Measurements from ENCODE around the gene MYOF. TPM values are rescaled to one million over a fixed set of nuclear protein-coding genes. Genes with fewer than 3 reads are reported as not detected.

Gene MYOF
- polyA plus RNA-seq, 1 of the 3 experiments (the other 2 are of a cell fraction), result 103 TPM

- no peaks in the 10 kb centered on the region for H3K79me2 ChIP-seq (ENCODE audit: insufficient read depth)
- H3K9ac ChIP-seq, result no peak overlapping the region
- ChIA-PET CTCF (interaction anchor here (2.5 kb wide), 1 partner anchor 10 kb away, joined by 14 read pairs; no protein-coding TSS in a partner anchor), POLR2A (no interaction called here)
- H3F3A ChIP-seq (replicated peaks; ENCODE audit: insufficient read depth), result peaks cover 6% of the 10 kb centered on the region
- H3K27ac ChIP-seq (ENCODE audit: low read depth in 2 of 2, low read length in 1 of 2), result no peak overlapping the region
- peaks cover 72 to 80% of the 10 kb centered on the region in 2 experiments for H3K36me3 ChIP-seq (replicated peaks in 1 of 2; ENCODE audit: control insufficient read depth in 1 of 2, insufficient read depth in 2 of 2, low read length in 1 of 2)
- H3K9me2 ChIP-seq, result no peaks in the 10 kb centered on the region
- no peaks in the 10 kb centered on the region for H4K20me1 ChIP-seq (ENCODE audit: insufficient read depth)
- H3K4me2 ChIP-seq, result no peak overlapping the region
- no peaks in the 10 kb centered on the region for H3K27me3 ChIP-seq (ENCODE audit: insufficient read depth)
- TF ChIP-seq MXI1 (IDR thresholded peaks at IDR 0.05; ENCODE audit: low read depth, low read length) (no peak), TAF1 (IDR thresholded peaks at IDR 0.05; ENCODE audit: borderline replicate concordance, low read depth, low read length) (no peak), NFIC (IDR thresholded peaks at IDR 0.05; ENCODE audit: borderline replicate concordance) (no peak), PBX3 (IDR thresholded peaks at IDR 0.05) (no peak), RAD21 (IDR thresholded peaks at IDR 0.05; ENCODE audit: low read length) (no peak), ZBTB33 (IDR thresholded peaks at IDR 0.05; ENCODE audit: borderline replicate concordance, low read depth) (no peak), SIN3A (IDR thresholded peaks at IDR 0.05; ENCODE audit: borderline replicate concordance, low read depth, low read length) (no peak), EP300 (IDR thresholded peaks at IDR 0.05; ENCODE audit: borderline replicate concordance in 1 of 2, low read depth in 1 of 2, low read length in 1 of 2) (no peak), RXRA (IDR thresholded peaks at IDR 0.05; ENCODE audit: borderline replicate concordance, low read depth) (no peak), JUND (IDR thresholded peaks at IDR 0.05) (no peak), REST (IDR thresholded peaks at IDR 0.05; ENCODE audit: low read depth, low read length) (no peak), MAX (IDR thresholded peaks at IDR 0.05; ENCODE audit: low read depth) (no peak), TCF12 (IDR thresholded peaks at IDR 0.05) (no peak), FOXM1 (IDR thresholded peaks at IDR 0.05; ENCODE audit: low read depth) (no peak), POLR2AphosphoS5 (IDR thresholded peaks at IDR 0.05; ENCODE audit: low read depth, low read length) (no peak)
- H3K4me1 ChIP-seq (ENCODE audit: control insufficient read depth in 1 of 2, insufficient read depth in 2 of 2, low read depth in 1 of 2, low read length in 1 of 2), result peaks cover 0 to 3% of the 10 kb centered on the region in 2 experiments; a peak in 1 of 4 replicates
- H3K9me3 ChIP-seq, result no peaks in the 10 kb centered on the region
- WGBS (ENCODE audit: low lambda C conversion rate), result 91% methylated on average over 4 of the region's 4 CpGs
- H2AFZ ChIP-seq (ENCODE audit: low read depth), result no peak overlapping the region
- no peak overlapping the region for H3K4me3 ChIP-seq (ENCODE audit: low read depth in 2 of 2, low read length in 1 of 2)
- DNase-seq, result no peak
These were observed 139.8 kb downstream of the MYOF start for GRCh38 chr10:93342366-93342765.

Data from SK-N-SH (cell line).